Measurements from ENCODE around the gene XPNPEP1.

DNA sequence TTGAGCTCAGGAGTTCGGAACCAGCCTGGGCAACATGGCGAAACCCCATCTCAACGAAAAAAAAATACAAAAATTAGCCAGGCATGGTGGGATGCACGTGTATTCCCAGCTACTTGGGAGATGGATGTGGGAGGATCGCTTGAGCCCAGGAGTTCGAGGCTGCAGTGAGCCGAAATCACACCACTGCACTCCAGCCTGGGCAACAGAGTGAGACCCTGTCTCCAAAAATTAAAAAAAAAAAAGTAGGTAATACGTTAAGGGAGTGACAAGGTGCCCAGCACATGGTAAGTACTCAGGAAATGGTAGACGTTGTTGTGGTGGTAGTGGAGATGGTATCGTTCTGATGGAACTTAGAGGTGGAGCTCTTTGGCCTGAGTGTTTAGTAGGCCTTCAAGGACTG, 41.0 kb upstream of the XPNPEP1 start:
- TF ChIP-seq, protein P1, sequence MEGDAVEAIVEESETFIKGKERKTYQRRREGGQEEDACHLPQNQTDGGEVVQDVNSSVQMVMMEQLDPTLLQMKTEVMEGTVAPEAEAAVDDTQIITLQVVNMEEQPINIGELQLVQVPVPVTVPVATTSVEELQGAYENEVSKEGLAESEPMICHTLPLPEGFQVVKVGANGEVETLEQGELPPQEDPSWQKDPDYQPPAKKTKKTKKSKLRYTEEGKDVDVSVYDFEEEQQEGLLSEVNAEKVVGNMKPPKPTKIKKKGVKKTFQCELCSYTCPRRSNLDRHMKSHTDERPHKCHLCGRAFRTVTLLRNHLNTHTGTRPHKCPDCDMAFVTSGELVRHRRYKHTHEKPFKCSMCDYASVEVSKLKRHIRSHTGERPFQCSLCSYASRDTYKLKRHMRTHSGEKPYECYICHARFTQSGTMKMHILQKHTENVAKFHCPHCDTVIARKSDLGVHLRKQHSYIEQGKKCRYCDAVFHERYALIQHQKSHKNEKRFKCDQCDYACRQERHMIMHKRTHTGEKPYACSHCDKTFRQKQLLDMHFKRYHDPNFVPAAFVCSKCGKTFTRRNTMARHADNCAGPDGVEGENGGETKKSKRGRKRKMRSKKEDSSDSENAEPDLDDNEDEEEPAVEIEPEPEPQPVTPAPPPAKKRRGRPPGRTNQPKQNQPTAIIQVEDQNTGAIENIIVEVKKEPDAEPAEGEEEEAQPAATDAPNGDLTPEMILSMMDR (conservative IDR thresholded peaks at IDR 0.05; ENCODE audit: low read depth, low read length), result no peak
- no peak for TF ChIP-seq EZH2 (IDR thresholded peaks at IDR 0.05; ENCODE audit: borderline replicate concordance, low read depth, low read length, poor library complexity, severe bottlenecking)
